PC-3 (cell line): ENCODE measurements around the gene CEBPE.

Experiments used
- EZH2 ChIP-seq: fragments of 300-600 bp; sonication (generic); IDR thresholded peaks from one replicate; pipeline ENCODE4 v1.6.1; 2017; ENCODE audit warnings: antibody characterized with exemption, mild to moderate bottlenecking, low read length; ENCODE audit not compliant: unreplicated experiment
- TF ChIP-seq, protein P1 (sequence below): fragments of 300-600 bp; sonication (generic); conservative IDR thresholded peaks from 2 replicates; pipeline ENCODE4 v1.5.1; 2017; ENCODE audit warnings: antibody characterized with exemption, low read depth, mild to moderate bottlenecking, low read length

DNA sequence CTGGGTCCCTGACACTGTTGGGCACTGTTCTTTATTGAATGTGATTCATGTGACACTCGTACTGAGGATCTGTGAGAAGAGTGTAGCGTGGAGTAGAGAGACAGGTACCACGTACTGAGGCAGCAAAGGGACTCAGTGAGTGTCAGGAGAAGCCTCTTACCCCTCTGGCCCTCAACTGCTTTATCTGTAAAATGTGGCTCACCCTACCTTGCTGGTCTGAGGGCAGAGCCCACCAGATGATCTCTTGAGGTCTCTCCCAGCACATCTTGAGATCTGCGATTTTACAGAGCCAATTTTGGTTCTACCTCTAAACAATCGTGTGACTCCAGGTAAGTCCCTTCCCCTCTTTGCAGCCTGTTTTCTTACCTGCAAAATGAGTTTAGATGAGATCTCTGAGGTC, 3.1 kb downstream of the CEBPE start:
- TF ChIP-seq, protein P1, sequence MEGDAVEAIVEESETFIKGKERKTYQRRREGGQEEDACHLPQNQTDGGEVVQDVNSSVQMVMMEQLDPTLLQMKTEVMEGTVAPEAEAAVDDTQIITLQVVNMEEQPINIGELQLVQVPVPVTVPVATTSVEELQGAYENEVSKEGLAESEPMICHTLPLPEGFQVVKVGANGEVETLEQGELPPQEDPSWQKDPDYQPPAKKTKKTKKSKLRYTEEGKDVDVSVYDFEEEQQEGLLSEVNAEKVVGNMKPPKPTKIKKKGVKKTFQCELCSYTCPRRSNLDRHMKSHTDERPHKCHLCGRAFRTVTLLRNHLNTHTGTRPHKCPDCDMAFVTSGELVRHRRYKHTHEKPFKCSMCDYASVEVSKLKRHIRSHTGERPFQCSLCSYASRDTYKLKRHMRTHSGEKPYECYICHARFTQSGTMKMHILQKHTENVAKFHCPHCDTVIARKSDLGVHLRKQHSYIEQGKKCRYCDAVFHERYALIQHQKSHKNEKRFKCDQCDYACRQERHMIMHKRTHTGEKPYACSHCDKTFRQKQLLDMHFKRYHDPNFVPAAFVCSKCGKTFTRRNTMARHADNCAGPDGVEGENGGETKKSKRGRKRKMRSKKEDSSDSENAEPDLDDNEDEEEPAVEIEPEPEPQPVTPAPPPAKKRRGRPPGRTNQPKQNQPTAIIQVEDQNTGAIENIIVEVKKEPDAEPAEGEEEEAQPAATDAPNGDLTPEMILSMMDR = no peak
- TF ChIP-seq EZH2 = no peak
